ENCODE results near the gene USP9X.
"Not testable (repeated sequence)": the region's sequence is repeated elsewhere in the genome, so short reads cannot be mapped to it uniquely, and the experiment has no call there.

The USP9X gene

DNA sequence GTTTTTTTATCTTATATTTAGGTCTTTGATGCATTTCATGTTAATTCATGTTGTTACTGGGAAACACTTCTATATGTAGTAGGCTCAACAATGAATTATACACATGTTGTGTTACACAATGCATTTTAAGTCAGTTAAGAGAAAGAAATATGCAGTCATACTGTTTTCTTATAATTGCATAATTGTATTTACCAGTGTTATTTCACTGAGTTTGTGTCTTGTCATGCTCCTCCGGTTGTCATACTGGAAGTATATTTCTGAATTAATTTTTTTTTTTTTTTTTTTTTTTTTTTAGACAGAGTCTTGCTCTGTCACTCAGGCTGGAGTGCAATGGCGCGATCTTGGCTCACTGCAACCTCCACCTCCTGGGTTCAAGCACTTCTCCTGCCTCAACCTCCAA is 21.0 kb downstream of the USP9X start:
- TF ChIP-seq ZNF677 (tag by site-specific recombination; IDR thresholded peaks at IDR 0.05) = 0 out of 2 replicates have a peak, but pooled peaks have one; percentile 14
- TF ChIP-seq, protein P1, sequence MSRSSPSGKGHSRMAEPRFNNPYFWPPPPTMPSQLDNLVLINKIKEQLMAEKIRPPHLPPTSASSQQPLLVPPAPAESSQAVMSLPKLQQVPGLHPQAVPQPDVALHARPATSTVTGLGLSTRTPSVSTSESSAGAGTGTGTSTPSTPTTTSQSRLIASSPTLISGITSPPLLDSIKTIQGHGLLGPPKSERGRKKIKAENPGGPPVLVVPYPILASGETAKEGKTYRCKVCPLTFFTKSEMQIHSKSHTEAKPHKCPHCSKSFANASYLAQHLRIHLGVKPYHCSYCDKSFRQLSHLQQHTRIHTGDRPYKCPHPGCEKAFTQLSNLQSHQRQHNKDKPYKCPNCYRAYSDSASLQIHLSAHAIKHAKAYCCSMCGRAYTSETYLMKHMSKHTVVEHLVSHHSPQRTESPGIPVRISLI (tag by site-specific recombination; IDR thresholded peaks at IDR 0.05) = peak; percentile 53; the same call in 1 of the 2 replicates
- POLR2A ChIA-PET = interaction anchor here (0.7 kb wide), 2 partner anchors 9 to 156 kb away, joined by 7 to 9 read pairs; no protein-coding TSS in a partner anchor
- H3K4me1 ChIP-seq (ENCODE audit: control insufficient read depth, insufficient read depth, low read length) = peaks cover 47% of the 10 kb centered on the region
- H3K36me3 ChIP-seq (ENCODE audit: control insufficient read depth in 2 of 2, insufficient read depth in 1 of 2, low read length in 2 of 2); H3K9me3 ChIP-seq (ENCODE audit: control insufficient read depth, insufficient read depth, low read depth, low read length); H3K27ac ChIP-seq (ENCODE audit: extremely low read depth, low read depth, low read length); CTCF ChIA-PET; H3K4me3 ChIP-seq (ENCODE audit: low read depth, low read length): not testable (repeated sequence)

DNA sequence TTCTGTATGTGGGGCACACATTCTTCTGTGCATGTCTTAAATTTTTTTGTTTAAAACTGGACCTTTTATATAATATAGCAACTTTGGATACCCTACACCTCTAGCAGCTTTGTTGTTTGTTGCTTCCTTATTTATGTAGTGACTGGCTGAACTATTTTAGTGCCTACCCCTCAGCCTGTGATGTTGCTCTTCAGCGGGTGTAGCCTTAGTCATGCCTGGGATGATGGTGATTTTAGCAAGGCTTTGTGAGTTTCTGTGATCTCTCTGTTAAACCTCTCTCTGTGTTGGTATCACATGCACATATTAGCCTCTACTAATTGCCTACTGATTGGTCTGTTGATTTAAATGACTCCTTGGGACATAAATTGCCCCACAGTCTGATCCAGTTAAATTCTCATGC is 22.8 kb downstream of the USP9X start:
- no peaks in the 10 kb centered on the region; a peak in 1 of 3 replicates for H3K36me3 ChIP-seq (ENCODE audit: control insufficient read depth in 2 of 2, insufficient read depth in 1 of 2, low read length in 2 of 2)
- ChIA-PET CTCF (interaction anchor here (0.6 to 1.7 kb wide), 4 partner anchors 9 to 278 kb away, joined by 3 to 4 read pairs (median 3); no protein-coding TSS in a partner anchor), POLR2A (interaction anchor here (0.6 to 2.8 kb wide), 2 partner anchors 13 to 23 kb away, joined by 4 to 21 read pairs; partner anchors contain the start of gene USP9X)
- H3K4me1 ChIP-seq (ENCODE audit: control insufficient read depth, insufficient read depth, low read length) = peaks cover 59% of the 10 kb centered on the region
- H3K9me3 ChIP-seq (ENCODE audit: control insufficient read depth, insufficient read depth, low read depth, low read length) = no peaks in the 10 kb centered on the region
- H3K27ac ChIP-seq (ENCODE audit: extremely low read depth, low read depth, low read length) = no peak overlapping the region
- no peak overlapping the region for H3K4me3 ChIP-seq (ENCODE audit: low read depth, low read length)
- TF ChIP-seq, protein P2, sequence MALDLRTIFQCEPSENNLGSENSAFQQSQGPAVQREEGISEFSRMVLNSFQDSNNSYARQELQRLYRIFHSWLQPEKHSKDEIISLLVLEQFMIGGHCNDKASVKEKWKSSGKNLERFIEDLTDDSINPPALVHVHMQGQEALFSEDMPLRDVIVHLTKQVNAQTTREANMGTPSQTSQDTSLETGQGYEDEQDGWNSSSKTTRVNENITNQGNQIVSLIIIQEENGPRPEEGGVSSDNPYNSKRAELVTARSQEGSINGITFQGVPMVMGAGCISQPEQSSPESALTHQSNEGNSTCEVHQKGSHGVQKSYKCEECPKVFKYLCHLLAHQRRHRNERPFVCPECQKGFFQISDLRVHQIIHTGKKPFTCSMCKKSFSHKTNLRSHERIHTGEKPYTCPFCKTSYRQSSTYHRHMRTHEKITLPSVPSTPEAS (tag by site-specific recombination; IDR thresholded peaks at IDR 0.05) = no peak
- TF ChIP-seq, protein P3, sequence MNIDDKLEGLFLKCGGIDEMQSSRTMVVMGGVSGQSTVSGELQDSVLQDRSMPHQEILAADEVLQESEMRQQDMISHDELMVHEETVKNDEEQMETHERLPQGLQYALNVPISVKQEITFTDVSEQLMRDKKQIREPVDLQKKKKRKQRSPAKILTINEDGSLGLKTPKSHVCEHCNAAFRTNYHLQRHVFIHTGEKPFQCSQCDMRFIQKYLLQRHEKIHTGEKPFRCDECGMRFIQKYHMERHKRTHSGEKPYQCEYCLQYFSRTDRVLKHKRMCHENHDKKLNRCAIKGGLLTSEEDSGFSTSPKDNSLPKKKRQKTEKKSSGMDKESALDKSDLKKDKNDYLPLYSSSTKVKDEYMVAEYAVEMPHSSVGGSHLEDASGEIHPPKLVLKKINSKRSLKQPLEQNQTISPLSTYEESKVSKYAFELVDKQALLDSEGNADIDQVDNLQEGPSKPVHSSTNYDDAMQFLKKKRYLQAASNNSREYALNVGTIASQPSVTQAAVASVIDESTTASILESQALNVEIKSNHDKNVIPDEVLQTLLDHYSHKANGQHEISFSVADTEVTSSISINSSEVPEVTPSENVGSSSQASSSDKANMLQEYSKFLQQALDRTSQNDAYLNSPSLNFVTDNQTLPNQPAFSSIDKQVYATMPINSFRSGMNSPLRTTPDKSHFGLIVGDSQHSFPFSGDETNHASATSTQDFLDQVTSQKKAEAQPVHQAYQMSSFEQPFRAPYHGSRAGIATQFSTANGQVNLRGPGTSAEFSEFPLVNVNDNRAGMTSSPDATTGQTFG (tag by site-specific recombination; IDR thresholded peaks at IDR 0.05; ENCODE audit: borderline replicate concordance) = no peak
- no peak for TF ChIP-seq MYNN (tag by site-specific recombination; IDR thresholded peaks at IDR 0.05; ENCODE audit: borderline replicate concordance)
- 0 out of 2 replicates have a peak, but pooled peaks have one; percentile 37 for TF ChIP-seq ZBTB17 (tag by site-specific recombination; IDR thresholded peaks at IDR 0.05)
- TF ChIP-seq IKZF3 (tag by site-specific recombination; IDR thresholded peaks at IDR 0.05) = no peak
- no peak for TF ChIP-seq ZNF707 (tag by site-specific recombination; IDR thresholded peaks at IDR 0.05)
- TF ChIP-seq, protein P4, sequence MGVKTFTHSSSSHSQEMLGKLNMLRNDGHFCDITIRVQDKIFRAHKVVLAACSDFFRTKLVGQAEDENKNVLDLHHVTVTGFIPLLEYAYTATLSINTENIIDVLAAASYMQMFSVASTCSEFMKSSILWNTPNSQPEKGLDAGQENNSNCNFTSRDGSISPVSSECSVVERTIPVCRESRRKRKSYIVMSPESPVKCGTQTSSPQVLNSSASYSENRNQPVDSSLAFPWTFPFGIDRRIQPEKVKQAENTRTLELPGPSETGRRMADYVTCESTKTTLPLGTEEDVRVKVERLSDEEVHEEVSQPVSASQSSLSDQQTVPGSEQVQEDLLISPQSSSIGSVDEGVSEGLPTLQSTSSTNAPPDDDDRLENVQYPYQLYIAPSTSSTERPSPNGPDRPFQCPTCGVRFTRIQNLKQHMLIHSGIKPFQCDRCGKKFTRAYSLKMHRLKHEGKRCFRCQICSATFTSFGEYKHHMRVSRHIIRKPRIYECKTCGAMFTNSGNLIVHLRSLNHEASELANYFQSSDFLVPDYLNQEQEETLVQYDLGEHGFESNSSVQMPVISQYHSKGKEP (tag by site-specific recombination; IDR thresholded peaks at IDR 0.05) = no peak
- TF ChIP-seq, protein P5, sequence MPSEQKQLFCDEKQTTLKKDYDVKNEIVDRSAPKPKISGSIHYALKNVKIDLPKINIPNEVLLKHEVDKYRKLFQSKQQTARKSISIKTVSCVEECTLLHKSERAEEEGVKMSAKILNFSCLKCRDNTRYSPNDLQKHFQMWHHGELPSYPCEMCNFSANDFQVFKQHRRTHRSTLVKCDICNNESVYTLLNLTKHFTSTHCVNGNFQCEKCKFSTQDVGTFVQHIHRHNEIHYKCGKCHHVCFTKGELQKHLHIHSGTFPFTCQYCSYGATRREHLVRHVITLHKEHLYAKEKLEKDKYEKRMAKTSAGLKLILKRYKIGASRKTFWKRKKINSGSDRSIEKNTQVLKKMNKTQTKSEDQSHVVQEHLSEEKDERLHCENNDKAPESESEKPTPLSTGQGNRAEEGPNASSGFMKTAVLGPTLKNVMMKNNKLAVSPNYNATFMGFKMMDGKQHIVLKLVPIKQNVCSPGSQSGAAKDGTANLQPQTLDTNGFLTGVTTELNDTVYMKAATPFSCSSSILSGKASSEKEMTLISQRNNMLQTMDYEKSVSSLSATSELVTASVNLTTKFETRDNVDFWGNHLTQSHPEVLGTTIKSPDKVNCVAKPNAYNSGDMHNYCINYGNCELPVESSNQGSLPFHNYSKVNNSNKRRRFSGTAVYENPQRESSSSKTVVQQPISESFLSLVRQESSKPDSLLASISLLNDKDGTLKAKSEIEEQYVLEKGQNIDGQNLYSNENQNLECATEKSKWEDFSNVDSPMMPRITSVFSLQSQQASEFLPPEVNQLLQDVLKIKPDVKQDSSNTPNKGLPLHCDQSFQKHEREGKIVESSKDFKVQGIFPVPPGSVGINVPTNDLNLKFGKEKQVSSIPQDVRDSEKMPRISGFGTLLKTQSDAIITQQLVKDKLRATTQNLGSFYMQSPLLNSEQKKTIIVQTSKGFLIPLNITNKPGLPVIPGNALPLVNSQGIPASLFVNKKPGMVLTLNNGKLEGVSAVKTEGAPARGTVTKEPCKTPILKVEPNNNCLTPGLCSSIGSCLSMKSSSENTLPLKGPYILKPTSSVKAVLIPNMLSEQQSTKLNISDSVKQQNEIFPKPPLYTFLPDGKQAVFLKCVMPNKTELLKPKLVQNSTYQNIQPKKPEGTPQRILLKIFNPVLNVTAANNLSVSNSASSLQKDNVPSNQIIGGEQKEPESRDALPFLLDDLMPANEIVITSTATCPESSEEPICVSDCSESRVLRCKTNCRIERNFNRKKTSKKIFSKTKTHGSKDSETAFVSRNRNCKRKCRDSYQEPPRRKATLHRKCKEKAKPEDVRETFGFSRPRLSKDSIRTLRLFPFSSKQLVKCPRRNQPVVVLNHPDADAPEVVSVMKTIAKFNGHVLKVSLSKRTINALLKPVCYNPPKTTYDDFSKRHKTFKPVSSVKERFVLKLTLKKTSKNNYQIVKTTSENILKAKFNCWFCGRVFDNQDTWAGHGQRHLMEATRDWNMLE (tag by site-specific recombination; conservative IDR thresholded peaks at IDR 0.05; ENCODE audit: low read depth) = no peak
- no peak for TF ChIP-seq ZNF157 (tag by site-specific recombination; IDR thresholded peaks at IDR 0.05)
- TF ChIP-seq, protein P6, sequence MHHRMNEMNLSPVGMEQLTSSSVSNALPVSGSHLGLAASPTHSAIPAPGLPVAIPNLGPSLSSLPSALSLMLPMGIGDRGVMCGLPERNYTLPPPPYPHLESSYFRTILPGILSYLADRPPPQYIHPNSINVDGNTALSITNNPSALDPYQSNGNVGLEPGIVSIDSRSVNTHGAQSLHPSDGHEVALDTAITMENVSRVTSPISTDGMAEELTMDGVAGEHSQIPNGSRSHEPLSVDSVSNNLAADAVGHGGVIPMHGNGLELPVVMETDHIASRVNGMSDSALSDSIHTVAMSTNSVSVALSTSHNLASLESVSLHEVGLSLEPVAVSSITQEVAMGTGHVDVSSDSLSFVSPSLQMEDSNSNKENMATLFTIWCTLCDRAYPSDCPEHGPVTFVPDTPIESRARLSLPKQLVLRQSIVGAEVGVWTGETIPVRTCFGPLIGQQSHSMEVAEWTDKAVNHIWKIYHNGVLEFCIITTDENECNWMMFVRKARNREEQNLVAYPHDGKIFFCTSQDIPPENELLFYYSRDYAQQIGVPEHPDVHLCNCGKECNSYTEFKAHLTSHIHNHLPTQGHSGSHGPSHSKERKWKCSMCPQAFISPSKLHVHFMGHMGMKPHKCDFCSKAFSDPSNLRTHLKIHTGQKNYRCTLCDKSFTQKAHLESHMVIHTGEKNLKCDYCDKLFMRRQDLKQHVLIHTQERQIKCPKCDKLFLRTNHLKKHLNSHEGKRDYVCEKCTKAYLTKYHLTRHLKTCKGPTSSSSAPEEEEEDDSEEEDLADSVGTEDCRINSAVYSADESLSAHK (tag by site-specific recombination; IDR thresholded peaks at IDR 0.05) = peak; percentile 52; the same call in 1 of the 2 replicates
- no peak for TF ChIP-seq ZNF132 (tag by site-specific recombination; IDR thresholded peaks at IDR 0.05; ENCODE audit: borderline replicate concordance)
- no peak for TF ChIP-seq ZNF48 (tag by site-specific recombination; IDR thresholded peaks at IDR 0.05)
- TF ChIP-seq, protein P7, sequence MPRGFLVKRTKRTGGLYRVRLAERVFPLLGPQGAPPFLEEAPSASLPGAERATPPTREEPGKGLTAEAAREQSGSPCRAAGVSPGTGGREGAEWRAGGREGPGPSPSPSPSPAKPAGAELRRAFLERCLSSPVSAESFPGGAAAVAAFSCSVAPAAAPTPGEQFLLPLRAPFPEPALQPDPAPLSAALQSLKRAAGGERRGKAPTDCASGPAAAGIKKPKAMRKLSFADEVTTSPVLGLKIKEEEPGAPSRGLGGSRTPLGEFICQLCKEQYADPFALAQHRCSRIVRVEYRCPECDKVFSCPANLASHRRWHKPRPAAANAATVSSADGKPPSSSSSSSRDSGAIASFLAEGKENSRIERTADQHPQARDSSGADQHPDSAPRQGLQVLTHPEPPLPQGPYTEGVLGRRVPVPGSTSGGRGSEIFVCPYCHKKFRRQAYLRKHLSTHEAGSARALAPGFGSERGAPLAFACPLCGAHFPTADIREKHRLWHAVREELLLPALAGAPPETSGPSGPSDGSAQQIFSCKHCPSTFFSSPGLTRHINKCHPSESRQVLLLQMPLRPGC (tag by site-specific recombination; IDR thresholded peaks at IDR 0.05) = 0 out of 2 replicates have a peak, but pooled peaks have one; percentile 17
- TF ChIP-seq ZNF548 (tag by site-specific recombination; IDR thresholded peaks at IDR 0.05) = no peak
